Measurements from ENCODE around the gene C4orf50. TPM values are rescaled to one million over a fixed set of nuclear protein-coding genes. Genes with fewer than 3 reads are reported as not detected.

Gene C4orf50
- total and polyA plus RNA-seq, 2 of the 8 experiments (the other 6 are each of a cell fraction or from before 2014, with no cell fraction given): 0.08 to 0.22 TPM

DNA sequence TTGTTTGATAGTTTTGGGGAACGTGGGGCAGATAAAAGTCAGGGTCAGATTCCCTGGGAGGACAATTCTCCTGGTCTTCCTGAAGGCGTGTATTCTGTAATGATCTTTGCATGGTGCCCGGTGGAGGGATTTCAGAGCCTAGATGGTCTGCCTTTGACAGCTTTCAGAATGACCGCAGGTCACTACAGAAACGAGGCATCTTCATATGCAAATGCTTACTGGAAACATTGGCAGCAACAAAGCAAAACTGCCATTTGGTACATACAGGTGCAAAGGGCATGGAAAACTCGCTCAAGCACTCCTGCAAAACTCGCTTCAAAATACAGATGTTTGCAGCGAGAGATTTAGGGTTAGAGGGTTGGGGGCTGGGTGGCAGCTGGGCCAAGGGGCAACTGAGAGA lies 8.8 kb downstream of the C4orf50 start:
- no peak overlapping the region for H2BK20ac ChIP-seq (ENCODE audit: low read length)
- DNase-seq (ENCODE audit: low read depth in 1 of 2, low spot score in 2 of 2): no peak
- H3K79me1 ChIP-seq (ENCODE audit: low read depth, low read length): no peaks in the 10 kb centered on the region
- no peak overlapping the region for H2BK120ac ChIP-seq (replicated peaks; ENCODE audit: low read depth, low read length)
- no peak overlapping the region for H2AK5ac ChIP-seq (ENCODE audit: low read depth, low read length)
- H4K20me1 ChIP-seq (replicated peaks in 1 of 2; ENCODE audit: control insufficient read depth in 1 of 2, insufficient read depth in 2 of 2, low read length in 2 of 2): peaks cover 0 to 4% of the 10 kb centered on the region in 2 experiments
- no peak overlapping the region for H3K14ac ChIP-seq (ENCODE audit: insufficient read length)
- H2BK12ac ChIP-seq (ENCODE audit: low read depth, low read length): no peak overlapping the region
- no peak overlapping the region for H4K5ac ChIP-seq (ENCODE audit: insufficient read length, low read depth, low read length)
- H4K91ac ChIP-seq (replicated peaks; ENCODE audit: insufficient read length, low read length): no peak overlapping the region
- H3K4ac ChIP-seq (replicated peaks; ENCODE audit: insufficient read length, low read depth, low read length): no peak overlapping the region
- H3K56ac ChIP-seq (replicated peaks; ENCODE audit: insufficient read length, low read depth, low read length): no peak overlapping the region
- no peaks in the 10 kb centered on the region for H3K9me3 ChIP-seq (ENCODE audit: insufficient read depth in 2 of 2, low read depth in 1 of 2, low read length in 1 of 2)
- no peak overlapping the region for H3K9ac ChIP-seq (replicated peaks in 1 of 4; ENCODE audit: extremely low read depth in 1 of 4, low read depth in 3 of 4, low read length in 3 of 4)
- H3K23ac ChIP-seq (ENCODE audit: insufficient read length): no peak overlapping the region
- no peak overlapping the region for H3K27ac ChIP-seq (ENCODE audit: low read depth, low read length)
- H2AFZ ChIP-seq (ENCODE audit: low read length): no peak overlapping the region
- no peaks in the 10 kb centered on the region for H3K79me2 ChIP-seq (ENCODE audit: control insufficient read depth in 1 of 2, insufficient read depth in 2 of 2, low read length in 2 of 2)
- no peak overlapping the region for H3K18ac ChIP-seq (ENCODE audit: extremely low read depth, low read length)
- H3K23me2 ChIP-seq (ENCODE audit: low read depth, low read length): peaks cover 3% of the 10 kb centered on the region; the same call in 1 of the 2 replicates
- ChIA-PET POLR2A (ENCODE audit: partially characterized antibody) (interaction anchor here (1.3 kb wide), 1 partner anchor 51 kb away, joined by 3 read pairs; no protein-coding TSS in a partner anchor), CTCF (ENCODE audit: partially characterized antibody) (interaction anchor here (0.7 to 5.9 kb wide), 12 partner anchors 11 to 323 kb away, joined by 3 to 62 read pairs (median 6); partner anchors contain the start of gene C4orf50)
- H4K8ac ChIP-seq (ENCODE audit: extremely low read depth, insufficient read depth, low read length): no peak overlapping the region
- H3K36me3 ChIP-seq (ENCODE audit: control insufficient read depth in 2 of 4, insufficient read depth in 4 of 4, low read length in 3 of 4): no peaks in the 10 kb centered on the region
- no peak overlapping the region for H2BK5ac ChIP-seq (ENCODE audit: low read depth, low read length)
- no peak overlapping the region for H3K4me3 ChIP-seq (ENCODE audit: extremely low read depth in 1 of 4, insufficient read depth in 2 of 4, low read depth in 3 of 4, low read length in 4 of 4)
- no peak overlapping the region for H3K4me2 ChIP-seq (ENCODE audit: insufficient read depth in 1 of 2, low read depth in 2 of 2, low read length in 2 of 2)
- H3K4me1 ChIP-seq (replicated peaks in 1 of 4; ENCODE audit: control insufficient read depth in 3 of 4, insufficient read depth in 4 of 4, low read length in 3 of 4): no peaks in the 10 kb centered on the region; a peak in 1 of 7 replicates
- H3K27me3 ChIP-seq (replicated peaks in 1 of 4; ENCODE audit: control insufficient read depth in 3 of 4, extremely low read depth in 1 of 4, insufficient read depth in 3 of 4, low read length in 3 of 4): peaks cover 0 to 22% (median 17%) of the 10 kb centered on the region in 4 experiments; a peak in 6 of 7 replicates
- no peak for FAIRE-seq
- WGBS, 2 experiments (ENCODE audit: extremely low coverage in 1 of 2, insufficient coverage in 1 of 2, insufficient read length in 1 of 2, insufficient replicate concordance in 2 of 2, low coverage in 1 of 2, low lambda C conversion rate in 2 of 2, missing lambda C conversion rate in 1 of 2): 61% methylated on average over 8 of the region's 8 CpGs; no CpG with 5 or more reads in 1 of the 2 experiments
- H2BK15ac ChIP-seq (ENCODE audit: low read length): no peak overlapping the region
- TF ChIP-seq EP300 (IDR thresholded peaks at IDR 0.05; ENCODE audit: borderline replicate concordance in 1 of 2, low read depth in 2 of 2, low read length in 2 of 2): no peak
- no peak for TF ChIP-seq YY1 (IDR thresholded peaks at IDR 0.05; ENCODE audit: low read depth, low read length)
- TF ChIP-seq GTF2F1 (IDR thresholded peaks at IDR 0.05; ENCODE audit: borderline replicate concordance, low read depth, low read length): no peak
- TF ChIP-seq HDAC2 (IDR thresholded peaks at IDR 0.05; ENCODE audit: borderline replicate concordance in 1 of 2, low read depth in 2 of 2, low read length in 2 of 2): no peak
- no peak for TF ChIP-seq FOSL1 (IDR thresholded peaks at IDR 0.05; ENCODE audit: insufficient read depth, low read depth, low read length)
- no peak for TF ChIP-seq CHD2 (IDR thresholded peaks at IDR 0.05; ENCODE audit: low read length)
- no peak for TF ChIP-seq SRF (IDR thresholded peaks at IDR 0.05; ENCODE audit: low read depth, low read length)
- TF ChIP-seq CBX5 (IDR thresholded peaks at IDR 0.05; ENCODE audit: low read depth, low read length): no peak
- TF ChIP-seq, protein P1, sequence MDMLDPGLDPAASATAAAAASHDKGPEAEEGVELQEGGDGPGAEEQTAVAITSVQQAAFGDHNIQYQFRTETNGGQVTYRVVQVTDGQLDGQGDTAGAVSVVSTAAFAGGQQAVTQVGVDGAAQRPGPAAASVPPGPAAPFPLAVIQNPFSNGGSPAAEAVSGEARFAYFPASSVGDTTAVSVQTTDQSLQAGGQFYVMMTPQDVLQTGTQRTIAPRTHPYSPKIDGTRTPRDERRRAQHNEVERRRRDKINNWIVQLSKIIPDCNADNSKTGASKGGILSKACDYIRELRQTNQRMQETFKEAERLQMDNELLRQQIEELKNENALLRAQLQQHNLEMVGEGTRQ (IDR thresholded peaks at IDR 0.05; ENCODE audit: low read length): no peak
- TF ChIP-seq ZNF274 (IDR thresholded peaks at IDR 0.05; ENCODE audit: borderline replicate concordance, extremely low read depth, low read length): no peak
- no peak for TF ChIP-seq KDM1A (IDR thresholded peaks at IDR 0.05; ENCODE audit: borderline replicate concordance, low read length)
- TF ChIP-seq CHD1 (IDR thresholded peaks at IDR 0.05; ENCODE audit: low read depth, low read length): no peak
- no peak for TF ChIP-seq JUND (IDR thresholded peaks at IDR 0.05; ENCODE audit: low read length)

Data from H1 (cell line).